Loucy (cell line): Measurements from ENCODE around the gene RUNX2.

Experiments used
- H2AFZ ChIP-seq: fragments of 200-600 bp; sonication (generic); 2 replicates; pipeline ENCODE4 v1.6.0; 2016; ENCODE audit warnings: antibody characterized with exemption, mild to moderate bottlenecking, low read length, moderate library complexity
- H3F3A ChIP-seq: fragments of 200-600 bp; 2 replicates; pipeline ENCODE4 v1.6.0; 2016; ENCODE audit warnings: antibody characterized with exemption, low read depth, mild to moderate bottlenecking
- H3K27me3 ChIP-seq: fragments of 200-600 bp; sonication (generic); 2 replicates; pipeline ENCODE4 v1.6.1; 2014; ENCODE audit warnings: low read length, mild to moderate bottlenecking; ENCODE audit not compliant: insufficient read depth, poor library complexity, severe bottlenecking
- H3K36me3 ChIP-seq: fragments of 200-600 bp; sonication (generic); 2 replicates; pipeline ENCODE4 v1.6.1; 2016; ENCODE audit warnings: low read length; ENCODE audit not compliant: insufficient read depth
- H3K4me1 ChIP-seq: fragments of 200-600 bp; sonication (generic); 2 replicates; pipeline ENCODE4 v1.5.1; 2014; ENCODE audit warnings: low read length, mild to moderate bottlenecking; ENCODE audit not compliant: insufficient read depth, poor library complexity, severe bottlenecking
- H3K4me2 ChIP-seq: fragments of 200-600 bp; sonication (generic); 2 replicates; pipeline ENCODE4 v1.6.0; 2014; ENCODE audit warnings: antibody characterized with exemption, low read length, low read depth, mild to moderate bottlenecking; ENCODE audit not compliant: poor library complexity, severe bottlenecking
- H3K4me3 ChIP-seq: fragments of 200-600 bp; sonication (generic); 2 replicates; pipeline ENCODE4 v1.5.1; 2014; ENCODE audit warnings: low read length, mild to moderate bottlenecking, mixed read lengths; ENCODE audit not compliant: poor library complexity, severe bottlenecking
- H3K79me2 ChIP-seq: fragments of 200-600 bp; sonication (generic); 2 replicates; pipeline ENCODE4 v1.6.1; 2014; ENCODE audit warnings: low read length; ENCODE audit not compliant: insufficient read depth
- H3K9ac ChIP-seq: fragments of 200-600 bp; sonication (generic); 2 replicates; pipeline ENCODE4 v1.6.0; 2014; ENCODE audit warnings: mild to moderate bottlenecking, low read depth, low read length, moderate library complexity; ENCODE audit not compliant: poor library complexity, severe bottlenecking
- H3K9me2 ChIP-seq: fragments of 200-600 bp; sonication (generic); replicated peaks from 2 replicates; pipeline ENCODE4 v1.6.1; 2016; ENCODE audit warnings: low read depth, low read length, mixed read lengths
- H3K9me3 ChIP-seq: fragments of 200-600 bp; sonication (generic); 2 replicates; pipeline ENCODE4 v1.6.1; 2014; ENCODE audit warnings: mild to moderate bottlenecking, antibody characterized with exemption, low read length, low read depth; ENCODE audit not compliant: insufficient read depth
- H4K20me1 ChIP-seq: fragments of 200-600 bp; sonication (generic); 2 replicates; pipeline ENCODE4 v1.6.0; 2014; ENCODE audit warnings: antibody characterized with exemption, low read length, mild to moderate bottlenecking; ENCODE audit not compliant: insufficient read depth, poor library complexity, severe bottlenecking
- EZH2phosphoT487 ChIP-seq: fragments of 200-600 bp; IDR thresholded peaks from 2 replicates; pipeline ENCODE4 v1.6.1; 2018; ENCODE audit warnings: antibody characterized with exemption, mild to moderate bottlenecking, moderate library complexity, borderline replicate concordance
- TF ChIP-seq, protein P1 (sequence below): fragments of 200-600 bp; sonication (generic); conservative IDR thresholded peaks from 2 replicates; pipeline ENCODE4 v1.5.1; 2014; ENCODE audit warnings: mild to moderate bottlenecking, antibody characterized with exemption, low read length

Gene RUNX2

DNA sequence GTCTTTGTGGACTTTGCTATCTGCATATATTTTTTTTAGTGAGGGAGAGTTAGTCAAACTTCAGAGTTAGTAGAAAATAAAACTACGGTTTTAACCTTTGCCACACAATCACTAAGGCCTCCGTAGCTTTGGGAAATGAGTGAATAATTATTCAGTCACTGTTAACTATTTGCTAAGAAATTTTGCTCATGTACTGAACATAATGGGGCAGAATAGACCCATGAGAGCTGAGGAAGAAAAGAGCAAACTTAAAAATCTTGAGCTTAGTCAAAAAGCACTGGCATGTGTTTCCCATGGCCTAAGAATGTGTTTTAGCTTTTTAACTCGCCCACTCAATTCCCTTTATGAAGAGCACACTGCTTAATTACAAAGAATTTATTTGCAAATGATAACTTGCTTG lies 110.0 kb downstream of the RUNX2 start:
- no peak overlapping the region for H2AFZ ChIP-seq

DNA sequence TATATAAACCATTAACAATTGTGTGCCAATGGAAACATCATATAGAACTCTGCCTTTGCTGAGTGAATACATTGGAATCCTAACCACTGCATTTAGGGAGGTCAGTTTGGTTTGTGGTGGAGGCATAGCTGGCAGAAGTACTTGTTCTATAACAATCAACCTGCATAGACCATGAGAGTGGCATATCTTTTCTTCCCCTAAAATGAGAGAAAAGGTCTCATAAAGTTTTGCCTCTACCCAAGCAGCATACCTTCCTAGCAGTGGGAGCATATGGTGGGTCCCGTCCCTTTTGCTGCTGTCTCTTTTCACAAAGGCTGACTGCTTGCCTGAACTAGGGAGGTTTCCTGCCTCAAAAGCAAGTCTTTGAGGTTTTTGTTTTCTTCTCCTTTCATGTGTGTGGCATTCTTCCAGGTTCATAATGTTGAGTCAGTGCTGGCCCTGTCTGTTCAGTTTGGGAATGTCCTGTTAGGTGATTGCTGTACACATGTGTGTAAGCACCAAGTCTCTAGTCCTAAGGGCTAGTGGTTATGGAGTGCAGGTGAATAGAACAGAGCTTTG lies 110.8 kb downstream of the RUNX2 start:
- H3K4me1 ChIP-seq: peaks cover 89% of the 10 kb centered on the region
- peak overlapping the region; percentile 76 for H3K9ac ChIP-seq
- H3K4me2 ChIP-seq: peak overlapping the region; percentile 79
- no peaks in the 10 kb centered on the region for H3K9me2 ChIP-seq
- H3K27me3 ChIP-seq: no peaks in the 10 kb centered on the region
- peak overlapping the region; percentile 73 for H3K4me3 ChIP-seq
- H3K36me3 ChIP-seq: peaks cover 22% of the 10 kb centered on the region
- H3F3A ChIP-seq: peaks cover 4% of the 10 kb centered on the region
- TF ChIP-seq EZH2phosphoT487: no peak
- TF ChIP-seq, protein P1, sequence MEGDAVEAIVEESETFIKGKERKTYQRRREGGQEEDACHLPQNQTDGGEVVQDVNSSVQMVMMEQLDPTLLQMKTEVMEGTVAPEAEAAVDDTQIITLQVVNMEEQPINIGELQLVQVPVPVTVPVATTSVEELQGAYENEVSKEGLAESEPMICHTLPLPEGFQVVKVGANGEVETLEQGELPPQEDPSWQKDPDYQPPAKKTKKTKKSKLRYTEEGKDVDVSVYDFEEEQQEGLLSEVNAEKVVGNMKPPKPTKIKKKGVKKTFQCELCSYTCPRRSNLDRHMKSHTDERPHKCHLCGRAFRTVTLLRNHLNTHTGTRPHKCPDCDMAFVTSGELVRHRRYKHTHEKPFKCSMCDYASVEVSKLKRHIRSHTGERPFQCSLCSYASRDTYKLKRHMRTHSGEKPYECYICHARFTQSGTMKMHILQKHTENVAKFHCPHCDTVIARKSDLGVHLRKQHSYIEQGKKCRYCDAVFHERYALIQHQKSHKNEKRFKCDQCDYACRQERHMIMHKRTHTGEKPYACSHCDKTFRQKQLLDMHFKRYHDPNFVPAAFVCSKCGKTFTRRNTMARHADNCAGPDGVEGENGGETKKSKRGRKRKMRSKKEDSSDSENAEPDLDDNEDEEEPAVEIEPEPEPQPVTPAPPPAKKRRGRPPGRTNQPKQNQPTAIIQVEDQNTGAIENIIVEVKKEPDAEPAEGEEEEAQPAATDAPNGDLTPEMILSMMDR: no peak
- no peaks in the 10 kb centered on the region for H4K20me1 ChIP-seq
- H3K79me2 ChIP-seq: peaks cover 91% of the 10 kb centered on the region
- H2AFZ ChIP-seq: no peak overlapping the region
- no peaks in the 10 kb centered on the region for H3K9me3 ChIP-seq

More for the DNA sequence above, 110.0 kb downstream of the RUNX2 start:
- no peaks in the 10 kb centered on the region for H4K20me1 ChIP-seq
- TF ChIP-seq, protein P1: no peak
- no peak for TF ChIP-seq EZH2phosphoT487
- H3K4me1 ChIP-seq: peaks cover 93% of the 10 kb centered on the region
- peaks cover 7% of the 10 kb centered on the region for H3F3A ChIP-seq
- peak overlapping the region; percentile 73 for H3K4me3 ChIP-seq
- H3K9ac ChIP-seq: peak overlapping the region; percentile 76
- no peaks in the 10 kb centered on the region for H3K9me2 ChIP-seq
- peaks cover 15% of the 10 kb centered on the region for H3K36me3 ChIP-seq
- peaks cover 90% of the 10 kb centered on the region for H3K79me2 ChIP-seq
- no peaks in the 10 kb centered on the region for H3K27me3 ChIP-seq
- H3K9me3 ChIP-seq: no peaks in the 10 kb centered on the region
- peak overlapping the region; percentile 79 for H3K4me2 ChIP-seq

DNA sequence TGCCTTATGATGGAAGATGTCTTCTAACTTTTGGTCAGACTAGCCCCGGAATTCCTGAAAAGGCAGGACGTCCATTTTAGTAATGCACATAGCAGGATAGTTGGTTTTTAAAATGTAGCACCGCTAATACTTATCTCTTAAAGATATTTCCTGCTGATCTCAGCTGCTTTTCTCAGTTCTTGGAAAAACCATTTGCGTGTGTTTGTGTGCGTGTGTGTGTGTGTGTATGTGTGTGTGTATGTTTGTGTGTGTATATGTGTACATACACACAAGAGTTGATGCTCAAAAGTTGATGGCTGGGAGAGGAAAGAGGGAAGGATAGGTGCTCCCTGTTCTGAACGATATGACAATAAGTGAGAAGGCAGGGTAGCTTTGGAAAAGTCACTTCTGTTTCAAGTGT lies 111.3 kb downstream of the RUNX2 start:
- no peaks in the 10 kb centered on the region; the same call in 1 of the 2 replicates for H3F3A ChIP-seq
- TF ChIP-seq, protein P1: no peak
- H3K36me3 ChIP-seq: peaks cover 22% of the 10 kb centered on the region
- H3K79me2 ChIP-seq: peaks cover 96% of the 10 kb centered on the region
- no peaks in the 10 kb centered on the region for H4K20me1 ChIP-seq
- H2AFZ ChIP-seq: no peak overlapping the region
- H3K9ac ChIP-seq: peak overlapping the region; percentile 76
- H3K27me3 ChIP-seq: no peaks in the 10 kb centered on the region
- H3K4me3 ChIP-seq: peak overlapping the region; percentile 73
- H3K9me2 ChIP-seq: no peaks in the 10 kb centered on the region
- H3K4me1 ChIP-seq: peaks cover 89% of the 10 kb centered on the region
- no peaks in the 10 kb centered on the region for H3K9me3 ChIP-seq
- peak overlapping the region; percentile 79 for H3K4me2 ChIP-seq
